Neural progenitor cell (in vitro differentiated cells): ENCODE results near the gene TMEM169. TPM values are rescaled to one million over a fixed set of nuclear protein-coding genes. Genes with fewer than 3 reads are reported as not detected.

Experiments used
- DNase-seq: peaks from one replicate; pipeline ENCODE4 v3.0.0-alpha.2; 2016; ENCODE audit warnings: low spot score
- H2AFZ ChIP-seq: fragments of 200-600 bp; sonication (generic); replicated peaks from 2 replicates; pipeline ENCODE4 v1.6.1; 2016; ENCODE audit warnings: antibody characterized with exemption
- H3F3A ChIP-seq: fragments of 200-600 bp; sonication (generic); 2 replicates; pipeline ENCODE4 v1.6.1; 2016; ENCODE audit warnings: antibody characterized with exemption, low read depth
- H3K27ac ChIP-seq: fragments of 200-600 bp; sonication (generic); 2 replicates; pipeline ENCODE4 v1.5.1; 2016; ENCODE audit warnings: mild to moderate bottlenecking
- H3K27me3 ChIP-seq: fragments of 200-600 bp; sonication (generic); 2 replicates; pipeline ENCODE4 v1.6.1; 2016; ENCODE audit warnings: mild to moderate bottlenecking, moderate library complexity
- H3K36me3 ChIP-seq: fragments of 200-600 bp; sonication (generic); 2 replicates; pipeline ENCODE4 v1.5.1; 2016
- H3K4me1 ChIP-seq: fragments of 200-600 bp; sonication (generic); 2 replicates; pipeline ENCODE4 v1.6.1; 2016; ENCODE audit warnings: mixed run types
- H3K4me2 ChIP-seq: fragments of 200-600 bp; sonication (generic); 2 replicates; pipeline ENCODE4 v1.6.1; 2016
- H3K4me3 ChIP-seq: fragments of 200-600 bp; sonication (generic); 2 replicates; pipeline ENCODE4 v1.5.1; 2016
- H3K79me2 ChIP-seq: fragments of 200-600 bp; sonication (generic); 2 replicates; pipeline ENCODE4 v1.6.1; 2016; ENCODE audit warnings: low read depth
- H3K9ac ChIP-seq: fragments of 200-600 bp; sonication (generic); 2 replicates; pipeline ENCODE4 v1.6.1; 2016
- H3K9me3 ChIP-seq: fragments of 200-600 bp; sonication (generic); 2 replicates; pipeline ENCODE4 v1.5.1; 2016; ENCODE audit warnings: low read depth
- H4K20me1 ChIP-seq: fragments of 200-600 bp; sonication (generic); 2 replicates; pipeline ENCODE4 v1.6.1; 2016; ENCODE audit warnings: low read depth
- H3K27ac Mint-ChIP-seq: 3 replicates; pipeline ENCODE4 v1.8.0; 2021; ENCODE audit warnings: mixed read lengths
- H3K27me3 Mint-ChIP-seq: 2 replicates; pipeline ENCODE4 v1.8.0; 2022; ENCODE audit warnings: low read depth, mild to moderate bottlenecking, inconsistent platforms, moderate library complexity, mixed read lengths; ENCODE audit not compliant: insufficient read depth
- H3K36me3 Mint-ChIP-seq: 3 replicates; pipeline ENCODE4 v1.8.0; 2021; ENCODE audit warnings: mixed read lengths
- H3K4me1 Mint-ChIP-seq: 3 replicates; pipeline ENCODE4 v1.8.0; 2021; ENCODE audit warnings: mixed read lengths
- H3K4me3 Mint-ChIP-seq: 3 replicates; pipeline ENCODE4 v1.8.0; 2021; ENCODE audit warnings: mild to moderate bottlenecking, moderate library complexity, mixed read lengths
- H3K9me3 Mint-ChIP-seq: 3 replicates; pipeline ENCODE4 v1.8.0; 2020; ENCODE audit warnings: mixed read lengths
- EZH2 ChIP-seq: fragments of 200-600 bp; sonication (generic); IDR thresholded peaks from 2 replicates; pipeline ENCODE4 v1.6.1; 2017; ENCODE audit warnings: antibody characterized with exemption, mild to moderate bottlenecking, moderate library complexity
- EZH2phosphoT487 ChIP-seq: fragments of 200-600 bp; sonication (generic); IDR thresholded peaks from 2 replicates; pipeline ENCODE4 v1.6.1; 2017; ENCODE audit warnings: antibody characterized with exemption
- total RNA-seq: library from RNA; depleted of rRNA; stranded (reverse); fragments of >200 nt; gene quantifications from 2 replicates; pipeline ENCODE4 v1.2.3, GENCODE V29; 2015; ENCODE audit warnings: low replicate concordance
- TF ChIP-seq, protein P1 (sequence below): fragments of 200-600 bp; sonication (generic); IDR thresholded peaks from 2 replicates; pipeline ENCODE4 v1.5.1; 2017; ENCODE audit warnings: antibody characterized with exemption, mild to moderate bottlenecking

The TMEM169 gene
- total RNA-seq, 1 donor from 2014 or later = 17.9 TPM

DNA sequence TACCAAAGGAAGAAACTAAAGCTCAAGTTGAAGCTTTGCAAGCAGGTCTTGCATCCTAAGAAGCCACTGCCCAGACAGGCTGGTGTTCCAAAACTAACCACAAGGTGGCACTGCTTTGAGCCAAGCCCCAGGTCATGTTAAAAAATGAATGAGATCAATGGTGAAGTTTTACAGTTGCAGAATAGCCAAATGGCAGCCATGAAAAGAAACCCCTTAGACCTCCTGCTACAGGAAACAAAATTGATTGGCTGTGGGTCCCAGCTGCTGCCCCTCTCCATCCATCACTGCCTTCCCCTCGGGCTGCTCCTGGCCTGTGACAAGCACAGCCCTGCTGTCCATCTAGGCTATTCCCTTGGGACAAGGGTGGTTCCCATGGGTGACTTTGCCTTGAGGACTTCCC is 47.7 kb upstream of the TMEM169 start:
- Mint-ChIP-seq H3K36me3 (peaks cover 2% of the 10 kb centered on the region), H3K4me1 (no peaks in the 10 kb centered on the region), H3K27ac (no peak overlapping the region), H3K27me3 (no peaks in the 10 kb centered on the region), H3K4me3 (no peak overlapping the region), H3K9me3 (no peaks in the 10 kb centered on the region)
- Histone ChIP-seq H3K4me1 (no peaks in the 10 kb centered on the region), H3K27ac (no peak overlapping the region), H2AFZ (no peak overlapping the region), H3K4me2 (no peak overlapping the region), H3F3A (no peaks in the 10 kb centered on the region), H4K20me1 (no peaks in the 10 kb centered on the region), H3K9ac (no peak overlapping the region), H3K27me3 (no peaks in the 10 kb centered on the region), H3K36me3 (no peaks in the 10 kb centered on the region), H3K79me2 (no peaks in the 10 kb centered on the region), H3K4me3 (no peak overlapping the region), H3K9me3 (no peaks in the 10 kb centered on the region)
- TF ChIP-seq, protein P1, sequence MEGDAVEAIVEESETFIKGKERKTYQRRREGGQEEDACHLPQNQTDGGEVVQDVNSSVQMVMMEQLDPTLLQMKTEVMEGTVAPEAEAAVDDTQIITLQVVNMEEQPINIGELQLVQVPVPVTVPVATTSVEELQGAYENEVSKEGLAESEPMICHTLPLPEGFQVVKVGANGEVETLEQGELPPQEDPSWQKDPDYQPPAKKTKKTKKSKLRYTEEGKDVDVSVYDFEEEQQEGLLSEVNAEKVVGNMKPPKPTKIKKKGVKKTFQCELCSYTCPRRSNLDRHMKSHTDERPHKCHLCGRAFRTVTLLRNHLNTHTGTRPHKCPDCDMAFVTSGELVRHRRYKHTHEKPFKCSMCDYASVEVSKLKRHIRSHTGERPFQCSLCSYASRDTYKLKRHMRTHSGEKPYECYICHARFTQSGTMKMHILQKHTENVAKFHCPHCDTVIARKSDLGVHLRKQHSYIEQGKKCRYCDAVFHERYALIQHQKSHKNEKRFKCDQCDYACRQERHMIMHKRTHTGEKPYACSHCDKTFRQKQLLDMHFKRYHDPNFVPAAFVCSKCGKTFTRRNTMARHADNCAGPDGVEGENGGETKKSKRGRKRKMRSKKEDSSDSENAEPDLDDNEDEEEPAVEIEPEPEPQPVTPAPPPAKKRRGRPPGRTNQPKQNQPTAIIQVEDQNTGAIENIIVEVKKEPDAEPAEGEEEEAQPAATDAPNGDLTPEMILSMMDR = peak; percentile 88
- no peak for TF ChIP-seq EZH2phosphoT487
- no peak for TF ChIP-seq EZH2
- DNase-seq = peak; percentile 60

DNA sequence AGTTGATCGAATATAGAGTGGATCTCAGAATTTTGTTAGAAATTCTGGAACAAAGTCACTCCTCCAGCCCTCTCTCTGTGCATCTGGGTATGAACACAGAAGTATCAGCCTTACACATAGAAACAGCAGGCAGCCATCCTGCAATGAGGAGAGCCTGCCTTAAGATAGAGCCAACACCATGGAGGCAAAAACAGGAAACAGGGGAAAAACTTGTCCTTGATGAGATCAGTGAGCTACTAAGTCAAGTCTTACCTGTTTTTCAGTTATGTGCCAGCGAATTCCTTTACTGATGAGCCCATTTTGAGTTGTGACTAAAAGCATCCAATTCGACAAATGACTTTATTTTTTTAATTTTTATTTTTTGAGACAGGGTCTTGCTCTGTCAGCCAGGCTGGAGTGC is 41.8 kb upstream of the TMEM169 start:
- H3K36me3 Mint-ChIP-seq = peaks cover 4% of the 10 kb centered on the region
- TF ChIP-seq EZH2phosphoT487 = no peak
- H3K27ac Mint-ChIP-seq = no peak overlapping the region
- Histone ChIP-seq H4K20me1 (no peaks in the 10 kb centered on the region), H3K4me1 (no peaks in the 10 kb centered on the region), H3K27me3 (no peaks in the 10 kb centered on the region), H3F3A (no peaks in the 10 kb centered on the region), H3K79me2 (no peaks in the 10 kb centered on the region), H3K36me3 (no peaks in the 10 kb centered on the region), H2AFZ (no peak overlapping the region), H3K9ac (no peak overlapping the region), H3K9me3 (no peaks in the 10 kb centered on the region), H3K4me3 (no peak overlapping the region), H3K27ac (no peak overlapping the region), H3K4me2 (no peak overlapping the region)
- H3K9me3 Mint-ChIP-seq = no peaks in the 10 kb centered on the region
- H3K4me3 Mint-ChIP-seq = no peak overlapping the region
- no peak for DNase-seq
- H3K27me3 Mint-ChIP-seq = no peaks in the 10 kb centered on the region
- H3K4me1 Mint-ChIP-seq = no peaks in the 10 kb centered on the region

DNA sequence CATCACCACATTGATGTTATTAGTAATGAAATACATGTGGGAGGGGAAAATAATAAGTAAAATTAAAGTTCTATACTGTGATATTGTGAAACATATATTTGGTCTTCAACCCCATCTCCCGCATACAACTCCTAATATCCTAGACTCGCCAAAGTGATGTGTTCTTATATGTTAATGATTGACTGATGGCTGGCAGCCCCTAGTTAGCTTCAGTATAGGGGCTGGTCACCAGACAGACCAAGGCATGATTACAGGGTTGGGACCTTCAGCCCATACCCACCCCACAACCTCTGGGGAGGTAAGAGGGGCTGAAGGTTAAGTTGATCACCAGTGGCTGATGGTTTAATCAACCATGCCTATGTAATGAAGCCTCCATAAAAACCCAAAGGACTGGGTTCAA is 40.3 kb upstream of the TMEM169 start:
- Mint-ChIP-seq H3K9me3 (no peaks in the 10 kb centered on the region), H3K27ac (no peak overlapping the region), H3K27me3 (no peaks in the 10 kb centered on the region), H3K4me3 (no peak overlapping the region), H3K4me1 (no peaks in the 10 kb centered on the region), H3K36me3 (peaks cover 8% of the 10 kb centered on the region)
- Histone ChIP-seq H2AFZ (no peak overlapping the region), H3K9me3 (no peaks in the 10 kb centered on the region), H3F3A (no peaks in the 10 kb centered on the region), H3K4me1 (no peaks in the 10 kb centered on the region), H3K27me3 (no peaks in the 10 kb centered on the region), H4K20me1 (no peaks in the 10 kb centered on the region), H3K4me2 (no peak overlapping the region), H3K9ac (no peak overlapping the region), H3K36me3 (no peaks in the 10 kb centered on the region), H3K4me3 (no peak overlapping the region), H3K79me2 (no peaks in the 10 kb centered on the region), H3K27ac (no peak overlapping the region)
- DNase-seq = no peak
- TF ChIP-seq EZH2phosphoT487 = no peak
- TF ChIP-seq, protein P1 = no peak
- TF ChIP-seq EZH2 = no peak

DNA sequence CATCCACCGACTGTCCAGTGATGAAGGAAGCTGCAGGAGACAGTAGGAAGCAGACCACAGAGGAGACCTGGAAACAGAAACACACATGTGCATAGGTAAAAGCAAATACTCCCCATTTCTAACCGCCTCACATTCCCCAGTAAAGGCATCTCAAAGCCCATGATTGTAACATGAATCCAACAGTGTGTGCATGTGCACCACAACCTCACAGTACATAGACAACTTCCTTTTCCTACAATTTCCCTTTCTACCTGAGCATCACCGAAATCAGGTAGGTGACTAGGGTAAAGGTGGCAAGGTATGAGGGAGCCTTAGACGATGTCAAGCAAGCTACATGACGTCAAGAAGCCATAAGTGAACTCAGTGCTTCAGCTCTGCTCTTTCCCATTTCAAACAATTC is 37.8 kb upstream of the TMEM169 start:
- Histone ChIP-seq H3F3A (no peaks in the 10 kb centered on the region), H2AFZ (no peak overlapping the region), H3K79me2 (no peaks in the 10 kb centered on the region), H3K27ac (no peak overlapping the region), H3K4me1 (no peaks in the 10 kb centered on the region), H3K4me2 (no peak overlapping the region), H3K9me3 (no peaks in the 10 kb centered on the region), H3K4me3 (no peak overlapping the region), H3K9ac (no peak overlapping the region), H4K20me1 (no peaks in the 10 kb centered on the region), H3K36me3 (peaks cover 2% of the 10 kb centered on the region), H3K27me3 (no peaks in the 10 kb centered on the region)
- Mint-ChIP-seq H3K27me3 (no peaks in the 10 kb centered on the region), H3K36me3 (peaks cover 8% of the 10 kb centered on the region), H3K9me3 (no peaks in the 10 kb centered on the region), H3K4me1 (no peaks in the 10 kb centered on the region), H3K27ac (no peak overlapping the region), H3K4me3 (no peak overlapping the region)
- no peak for DNase-seq
- TF ChIP-seq EZH2phosphoT487 = no peak
- TF ChIP-seq, protein P1 = no peak
- no peak for TF ChIP-seq EZH2
